ENCODE results near the gene CGNL1.
A peak's percentile ranks its signal among the peaks of the same experiment; 100 is the strongest.

Gene CGNL1

GRCh38 chr15:57425842-57426241 is 49.5 kb downstream of the CGNL1 start:
- FAIRE-seq: peak; percentile 87

GRCh38 chr15:57427367-57427821 is 51.1 kb downstream of the CGNL1 start:
- FAIRE-seq: peak; percentile 40

GRCh38 chr15:57432141-57432741 is 55.9 kb downstream of the CGNL1 start:
- FAIRE-seq: no peak

DNA sequence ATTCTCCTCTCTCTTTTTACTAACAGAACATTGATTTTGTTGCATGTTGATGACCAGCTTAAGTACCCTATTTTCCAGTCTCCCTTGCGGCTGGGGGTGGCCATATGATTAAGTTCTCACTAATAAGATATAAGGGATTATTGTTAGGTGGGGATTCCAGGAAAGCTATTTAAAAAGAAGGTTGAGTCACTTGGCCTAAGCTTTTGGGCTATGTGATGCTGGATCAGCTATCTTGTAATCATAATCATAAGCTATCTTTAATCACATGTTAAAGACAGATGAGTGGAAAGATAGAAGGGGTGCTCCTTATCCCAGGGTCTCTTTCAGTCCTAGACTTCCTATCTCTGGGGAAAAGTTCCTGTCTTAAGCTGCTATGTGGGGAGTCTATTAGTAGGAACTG is 59.9 kb downstream of the CGNL1 start:
- no peak for FAIRE-seq

GRCh38 chr15:57436961-57437360 is 60.7 kb downstream of the CGNL1 start:
- FAIRE-seq: no peak

GRCh38 chr15:57437564-57437963 is 61.3 kb downstream of the CGNL1 start:
- FAIRE-seq: no peak

DNA sequence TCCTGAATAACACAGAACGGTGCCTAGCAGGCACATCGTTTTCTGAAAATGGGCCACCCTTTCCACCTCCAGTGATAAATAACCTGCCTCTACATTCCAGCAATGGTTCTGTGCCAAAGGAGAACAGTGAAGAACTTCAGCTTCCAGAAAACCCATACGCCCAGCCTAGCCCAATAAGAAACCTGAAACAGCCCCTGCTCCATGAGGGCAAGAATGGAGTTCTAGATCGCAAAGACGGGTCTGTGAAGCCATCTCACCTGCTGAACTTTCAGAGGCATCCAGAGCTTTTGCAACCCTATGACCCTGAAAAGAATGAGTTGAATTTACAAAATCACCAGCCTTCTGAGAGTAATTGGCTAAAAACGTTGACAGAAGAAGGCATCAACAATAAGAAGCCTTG is 61.9 kb downstream of the CGNL1 start:
- no peak for FAIRE-seq

- no peak for FAIRE-seq
Observed at GRCh38 chr15:57439128-57440027, 63.1 kb downstream of the CGNL1 start.

DNA sequence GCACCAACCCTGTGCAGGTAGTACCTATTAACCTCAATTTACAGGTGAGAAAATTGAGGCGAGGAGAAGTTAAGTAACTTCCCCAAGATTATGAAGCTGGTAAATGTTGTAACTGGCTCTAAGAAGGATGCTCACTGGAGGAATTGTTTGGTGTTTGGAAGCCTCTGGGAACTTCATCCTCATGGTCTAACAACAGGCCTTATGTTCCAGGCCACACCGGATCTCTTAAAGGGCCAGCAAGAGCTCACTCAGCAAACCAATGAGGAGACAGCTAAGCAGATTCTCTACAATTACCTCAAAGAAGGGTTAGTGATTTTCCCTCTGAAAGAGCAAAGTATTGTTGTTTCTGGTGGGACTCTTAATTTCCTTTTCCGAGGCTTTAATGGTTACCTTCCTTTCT is 63.9 kb downstream of the CGNL1 start:
- no peak for FAIRE-seq

DNA sequence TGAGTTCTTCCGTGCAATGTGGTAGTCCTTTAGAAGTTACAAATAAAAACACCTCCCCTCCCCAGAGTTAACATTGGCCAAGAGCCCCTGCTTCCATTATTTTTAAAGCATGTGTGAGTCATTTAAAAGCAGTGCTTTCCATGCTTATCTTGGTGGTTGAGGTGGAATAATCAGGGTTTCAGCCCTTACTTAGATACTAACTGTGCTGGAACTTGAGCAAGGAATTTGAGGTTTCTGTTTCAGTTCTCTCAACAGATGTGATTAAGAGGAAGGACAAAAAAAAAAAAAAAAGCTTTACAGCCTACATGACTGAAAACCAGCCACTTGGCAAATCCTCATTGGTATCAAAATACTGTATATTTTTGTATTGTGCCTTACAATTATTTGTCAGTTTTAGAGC is 64.5 kb downstream of the CGNL1 start:
- peak; percentile 33 for FAIRE-seq

- no peak for FAIRE-seq
Observed at GRCh38 chr15:57442335-57442734, 66.0 kb downstream of the CGNL1 start.

DNA sequence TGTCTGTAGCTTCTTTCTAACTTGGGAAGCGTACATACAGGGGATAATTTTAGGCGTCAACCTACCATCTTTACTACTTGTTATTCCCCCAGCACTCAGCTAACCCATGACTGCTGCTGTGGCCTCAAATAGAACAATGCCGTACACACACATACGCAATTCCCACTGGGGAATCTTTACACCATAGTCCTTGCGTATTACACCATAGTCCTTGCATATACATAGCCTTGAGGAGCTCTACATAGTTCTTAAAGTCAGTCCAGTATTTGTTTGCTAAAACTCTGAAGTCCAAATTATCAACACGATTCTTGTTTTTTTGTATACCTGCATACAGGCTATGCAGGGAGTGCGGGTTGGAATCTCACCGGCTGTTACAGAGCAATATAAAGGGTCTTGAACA is 67.2 kb downstream of the CGNL1 start:
- FAIRE-seq: no peak

GRCh38 chr15:57444877-57445513 is 68.7 kb downstream of the CGNL1 start:
- FAIRE-seq: no peak

DNA sequence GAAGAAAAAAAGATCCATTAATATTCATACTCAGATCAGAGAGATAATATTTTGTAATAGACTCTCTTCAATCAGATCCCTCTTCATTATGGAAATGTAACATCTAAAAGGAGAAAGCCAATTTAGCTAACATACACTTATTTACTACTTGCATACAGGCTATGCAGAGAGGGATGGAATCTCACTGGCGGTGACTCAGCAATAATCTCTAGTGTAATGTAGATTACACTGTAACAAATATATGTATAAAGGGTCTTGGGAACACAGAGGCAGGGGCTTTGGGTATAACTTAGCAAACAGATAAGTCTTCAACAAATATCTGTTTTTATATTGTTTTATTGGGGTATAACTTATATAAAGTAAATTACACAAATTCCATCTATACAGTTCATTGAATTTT is 69.6 kb downstream of the CGNL1 start:
- no peak for FAIRE-seq

DNA sequence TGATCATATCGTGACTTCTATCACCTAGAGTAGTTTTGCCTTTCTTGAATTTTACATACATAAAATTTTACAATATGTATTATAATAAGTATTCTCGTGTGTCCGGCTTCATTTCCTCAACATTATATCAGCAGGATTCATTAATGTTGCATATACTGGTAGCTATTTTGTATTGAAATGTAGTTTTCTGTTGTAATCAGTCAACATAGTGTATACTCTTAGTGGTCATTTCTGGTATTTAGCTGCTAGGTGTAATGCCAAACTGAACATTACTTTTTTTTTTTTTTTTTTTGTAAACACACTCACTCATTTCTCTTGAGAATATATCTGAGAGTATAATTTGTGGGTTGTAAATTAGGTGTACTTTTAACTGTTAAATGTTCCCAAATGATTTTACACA is 70.1 kb downstream of the CGNL1 start:
- no peak for FAIRE-seq

DNA sequence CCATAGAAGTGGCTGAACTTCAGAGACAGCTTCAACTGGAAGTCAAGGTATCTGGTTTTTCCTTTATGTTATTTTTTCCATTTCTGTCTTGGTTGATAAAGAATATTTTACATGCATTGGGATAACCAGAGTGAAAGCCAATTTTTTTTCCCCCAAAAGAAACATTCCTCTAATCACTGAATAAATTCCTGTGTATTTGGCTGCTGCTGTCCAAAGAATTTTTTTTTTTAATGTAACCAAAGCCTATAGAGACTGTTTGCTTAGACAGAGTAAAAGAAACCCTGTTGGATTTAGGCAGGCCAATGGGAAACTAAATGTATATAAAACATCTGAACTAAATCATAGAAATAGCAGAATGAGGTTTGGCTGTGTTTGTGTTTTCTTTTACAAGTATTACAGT is 75.2 kb downstream of the CGNL1 start:
- no peak for FAIRE-seq

DNA sequence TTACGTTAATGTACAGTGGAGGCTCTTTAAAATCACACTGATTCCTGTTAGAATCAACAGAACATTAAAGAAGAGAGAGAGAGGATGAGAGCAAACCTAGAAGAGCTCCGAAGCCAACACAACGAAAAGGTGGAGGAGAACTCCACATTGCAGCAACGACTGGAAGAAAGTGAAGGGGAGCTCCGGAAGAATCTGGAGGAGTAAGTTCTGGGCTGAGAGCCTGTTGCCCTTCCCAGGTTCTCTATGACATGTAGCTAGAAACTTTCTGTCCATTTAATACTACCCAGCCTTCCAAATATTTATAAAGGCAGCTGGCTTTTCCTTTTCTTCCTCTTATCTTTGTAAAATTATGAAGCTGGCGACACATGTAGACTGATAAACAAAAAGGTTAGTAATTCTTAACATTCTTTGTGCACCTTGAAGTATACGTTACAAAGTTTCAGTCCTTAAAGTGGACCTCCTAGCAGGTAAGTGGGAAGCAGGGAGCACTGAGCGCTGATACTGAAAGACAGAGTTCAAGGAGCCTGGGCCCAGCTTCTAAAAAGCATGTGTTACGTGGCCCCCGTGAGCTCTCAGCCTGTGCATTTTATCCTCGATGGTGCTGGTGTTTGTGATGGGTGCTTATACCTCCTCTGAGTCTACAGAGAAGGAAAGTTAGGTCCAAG is 75.9 kb downstream of the CGNL1 start:
- no peak for FAIRE-seq

- no peak for FAIRE-seq
Observed at GRCh38 chr15:57455929-57456328, 79.6 kb downstream of the CGNL1 start.

- peak; percentile 36 for FAIRE-seq
Observed at GRCh38 chr15:57456559-57456958, 80.3 kb downstream of the CGNL1 start.

- FAIRE-seq: no peak
Observed at GRCh38 chr15:57457726-57458125, 81.4 kb downstream of the CGNL1 start.

- FAIRE-seq: no peak
Observed at GRCh38 chr15:57458356-57458781, 82.1 kb downstream of the CGNL1 start.

- FAIRE-seq: no peak
Observed at GRCh38 chr15:57460208-57460816, 84.0 kb downstream of the CGNL1 start.

- FAIRE-seq: no peak
Observed at GRCh38 chr15:57461541-57461940, 85.2 kb downstream of the CGNL1 start.
